GM23338 (cell line): ENCODE results near the gene IDE. TPM values are rescaled to one million over a fixed set of nuclear protein-coding genes. Genes with fewer than 3 reads are reported as not detected.

ENCODE experiments used
- ATAC-seq: fragments of 200-7000 bp; cut with Tn5 transposase; 3 replicates; pipeline ENCODE4 v1.9.1; 2020
- DNase-seq: peaks from one replicate; pipeline ENCODE4 v3.0.0-alpha.2; 2015; ENCODE audit warnings: low spot score
- H2AFZ ChIP-seq: fragments of 200-600 bp; sonication (generic); 2 replicates; pipeline ENCODE4 v1.8.0; 2016; ENCODE audit warnings: antibody characterized with exemption, mild to moderate bottlenecking, moderate library complexity
- H3F3A ChIP-seq: fragments of 200-600 bp; sonication (generic); replicated peaks from 2 replicates; pipeline ENCODE4 v1.8.0; 2017; ENCODE audit warnings: antibody characterized with exemption, mixed run types, low read depth
- H3K27ac ChIP-seq: fragments of 200-600 bp; sonication (generic); 2 replicates; pipeline ENCODE4 v1.6.1; 2016; ENCODE audit warnings: low read depth
- H3K27me3 ChIP-seq: fragments of 200-600 bp; sonication (generic); 2 replicates; pipeline ENCODE4 v1.8.0; 2016; ENCODE audit warnings: mild to moderate bottlenecking, mixed run types, moderate library complexity; ENCODE audit not compliant: insufficient read depth
- H3K36me3 ChIP-seq: fragments of 200-600 bp; sonication (generic); 2 replicates; pipeline ENCODE4 v1.8.0; 2016; ENCODE audit warnings: mild to moderate bottlenecking; ENCODE audit not compliant: insufficient read depth
- H3K4me1 ChIP-seq: fragments of 200-600 bp; sonication (generic); 2 replicates; pipeline ENCODE4 v1.8.0; 2016; ENCODE audit warnings: mild to moderate bottlenecking, moderate library complexity; ENCODE audit not compliant: insufficient read depth
- H3K4me2 ChIP-seq: fragments of 200-600 bp; sonication (generic); 2 replicates; pipeline ENCODE4 v1.7.1; 2017; ENCODE audit warnings: mixed run types
- H3K4me3 ChIP-seq: fragments of 200-600 bp; sonication (generic); 2 replicates; pipeline ENCODE4 v1.6.1; 2016; ENCODE audit warnings: mixed run types
- H3K79me2 ChIP-seq: fragments of 200-600 bp; sonication (generic); replicated peaks from 2 replicates; pipeline ENCODE4 v1.8.0; 2017; ENCODE audit warnings: mild to moderate bottlenecking; ENCODE audit not compliant: insufficient read depth
- H3K9me2 ChIP-seq: fragments of 200-600 bp; sonication (generic); 2 replicates; pipeline ENCODE4 v1.8.0; 2017; ENCODE audit not compliant: insufficient read depth
- H4K20me1 ChIP-seq: fragments of 200-600 bp; sonication (generic); replicated peaks from 2 replicates; pipeline ENCODE4 v1.8.0; 2017; ENCODE audit warnings: mild to moderate bottlenecking; ENCODE audit not compliant: insufficient read depth
- H3K27ac Mint-ChIP-seq: 2 replicates; pipeline ENCODE4 v1.8.0; 2020; ENCODE audit warnings: inconsistent platforms, mild to moderate bottlenecking, moderate library complexity, mixed read lengths
- H3K27me3 Mint-ChIP-seq: 3 replicates; pipeline ENCODE4 v1.8.0; 2022; ENCODE audit warnings: low read depth, mild to moderate bottlenecking, moderate library complexity, mixed read lengths, inconsistent platforms; ENCODE audit not compliant: insufficient read depth, poor library complexity
- H3K36me3 Mint-ChIP-seq: 3 replicates; pipeline ENCODE4 v1.8.0; 2021; ENCODE audit warnings: low read depth, mild to moderate bottlenecking, inconsistent platforms, moderate library complexity, mixed read lengths
- H3K4me1 Mint-ChIP-seq: 3 replicates; pipeline ENCODE4 v1.8.0; 2020; ENCODE audit warnings: mild to moderate bottlenecking, inconsistent platforms, mixed read lengths
- H3K4me3 Mint-ChIP-seq: 3 replicates; pipeline ENCODE4 v1.8.0; 2021; ENCODE audit warnings: moderate library complexity, mild to moderate bottlenecking, inconsistent platforms, mixed read lengths
- H3K9me3 Mint-ChIP-seq: 3 replicates; pipeline ENCODE4 v1.8.0; 2020; ENCODE audit warnings: moderate library complexity, mild to moderate bottlenecking, inconsistent platforms, mixed read lengths
- CREB1 ChIP-seq: fragments of 250-450 bp; sonication (Bioruptor Pico); IDR thresholded peaks from 2 replicates; pipeline ENCODE4 v1.5.0; 2020; ENCODE audit warnings: low read depth, mild to moderate bottlenecking, moderate library complexity
- CTCF ChIP-seq, 2 experiments: fragments of 200-600 bp in 1 of 2; sonication (generic) in 1 of 2; conservative IDR thresholded peaks; 2 replicates each; pipeline versions ENCODE4 v1.5.1 to v1.6.1; 2016 to 2017; ENCODE audit warnings: antibody characterized with exemption in 2 of 2, low read depth in 2 of 2, mild to moderate bottlenecking in 2 of 2, moderate library complexity in 1 of 2
- NANOG ChIP-seq: IDR thresholded peaks from 2 replicates; pipeline ENCODE4 v1.6.1; 2016; ENCODE audit warnings: antibody characterized with exemption, borderline replicate concordance
- POLR2AphosphoS5 ChIP-seq: IDR thresholded peaks from 2 replicates; pipeline ENCODE4 v1.6.1; 2016; ENCODE audit warnings: antibody characterized with exemption, low read depth
- STAT1 ChIP-seq: IDR thresholded peaks from one replicate; pipeline ENCODE4 v1.6.1; 2016; ENCODE audit warnings: antibody characterized with exemption; ENCODE audit not compliant: unreplicated experiment
- long read RNA-seq: library from polyadenylated mRNA; unstranded; transcript quantifications from one replicate; pipeline ENCODE4 v2.0.0, GENCODE V29; 2020; ENCODE audit not compliant: unreplicated experiment
- polyA plus RNA-seq: library from polyadenylated mRNA; unstranded; fragments of >200 nt; fragmentation: Nextera tagmentation; extraction: Ambion mirVana; gene quantifications from 2 replicates; pipeline ENCODE4 v1.2.1, GENCODE V29; 2016
- total RNA-seq: library from RNA; depleted of rRNA; stranded (reverse); fragments of >200 nt; shearing (Covaris generic); gene quantifications from 2 replicates; pipeline ENCODE4 v1.2.3, GENCODE V29; 2014; rRNA removed
- TF ChIP-seq, protein P1 (sequence below): IDR thresholded peaks from one replicate; pipeline ENCODE4 v1.6.1; 2018; ENCODE audit warnings: antibody characterized with exemption; ENCODE audit not compliant: unreplicated experiment
- TF ChIP-seq, protein P2 (sequence below): IDR thresholded peaks from 2 replicates; pipeline ENCODE4 v1.6.1; 2016; ENCODE audit warnings: antibody characterized with exemption

The IDE gene
- 35.5 and 36.3 TPM in 2 replicates for total RNA-seq
- polyA plus RNA-seq: 12.3 and 12.9 TPM in 2 replicates
- long read RNA-seq, partial matches to known transcripts: 7 of 8 reads
- long read RNA-seq, other reads (novel, unspliced or antisense): 1 of 8 reads

DNA sequence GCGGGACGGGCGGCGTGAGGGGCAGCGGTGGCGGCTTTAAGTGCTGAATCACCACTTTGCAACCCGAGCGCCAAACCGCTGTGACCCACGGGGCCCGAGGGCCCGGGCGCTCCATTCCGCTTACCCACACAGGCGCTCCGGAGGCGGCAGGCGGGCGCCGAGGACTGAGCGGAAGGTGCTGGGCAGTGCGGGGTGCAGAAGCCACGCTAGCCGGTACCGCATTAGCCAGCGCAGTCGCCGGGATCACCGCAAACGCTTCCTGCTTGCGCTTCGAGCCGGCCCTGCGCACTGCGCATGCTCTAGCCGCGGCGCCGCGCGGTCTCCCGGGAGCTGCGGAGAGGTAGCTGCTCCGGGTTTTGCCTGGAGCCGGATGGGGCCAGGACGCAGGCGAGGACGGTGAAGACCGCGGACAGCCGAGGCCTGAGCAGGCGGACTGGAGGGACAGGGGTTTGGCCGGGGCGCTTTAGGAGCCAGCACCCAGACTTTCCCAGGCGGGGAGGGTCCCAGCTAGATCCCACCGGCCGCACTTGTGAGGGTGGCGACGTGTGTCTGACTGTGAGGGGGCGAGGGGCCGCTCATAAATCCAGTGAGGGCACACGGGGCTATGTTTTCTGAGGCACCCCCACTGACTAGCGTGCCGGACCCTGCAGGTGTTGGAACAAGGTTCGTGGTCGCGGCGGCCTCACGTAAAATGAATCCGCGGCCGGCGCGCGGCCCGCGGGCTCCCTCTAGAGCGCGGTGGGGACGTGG, at the start of gene IDE:
TSS of gene IDE (minus strand) at position 296 of the 750 bp plus-strand sequence. CDS start at position 222, 74 bp downstream.
- Mint-ChIP-seq H3K27me3 (peaks cover 4% of the 10 kb centered on the region), H3K4me3 (peak within 1 kb of the TSS; percentile 71), H3K27ac (peak within 1 kb of the TSS; percentile 77), H3K9me3 (no peaks in the 10 kb centered on the region), H3K36me3 (peaks cover 6% of the 10 kb centered on the region; the same call in 1 of the 3 replicates), H3K4me1 (peaks cover 25% of the 10 kb centered on the region)
- Histone ChIP-seq H3F3A (peaks cover 7% of the 10 kb centered on the region; the same call in 1 of the 2 replicates), H2AFZ (peak within 1 kb of the TSS; percentile 87), H3K4me3 (peak within 1 kb of the TSS; percentile 94), H3K36me3 (no peaks in the 10 kb centered on the region), H3K27me3 (peaks cover 9% of the 10 kb centered on the region), H3K4me1 (peaks cover 27% of the 10 kb centered on the region), H3K9me2 (no peaks in the 10 kb centered on the region), H4K20me1 (peaks cover 21% of the 10 kb centered on the region), H3K27ac (peak within 1 kb of the TSS; percentile 88), H3K79me2 (peaks cover 42% of the 10 kb centered on the region), H3K4me2 (peak within 1 kb of the TSS; percentile 75)
- ATAC-seq: peak; percentile 87
- TF ChIP-seq STAT1: no peak
- TF ChIP-seq CTCF (conservative IDR thresholded peaks at IDR 0.05; ENCODE audit: low read depth in 2 of 2): peak; percentile 41 to 75
- TF ChIP-seq POLR2AphosphoS5: peak; percentile 86
- TF ChIP-seq, protein P1, sequence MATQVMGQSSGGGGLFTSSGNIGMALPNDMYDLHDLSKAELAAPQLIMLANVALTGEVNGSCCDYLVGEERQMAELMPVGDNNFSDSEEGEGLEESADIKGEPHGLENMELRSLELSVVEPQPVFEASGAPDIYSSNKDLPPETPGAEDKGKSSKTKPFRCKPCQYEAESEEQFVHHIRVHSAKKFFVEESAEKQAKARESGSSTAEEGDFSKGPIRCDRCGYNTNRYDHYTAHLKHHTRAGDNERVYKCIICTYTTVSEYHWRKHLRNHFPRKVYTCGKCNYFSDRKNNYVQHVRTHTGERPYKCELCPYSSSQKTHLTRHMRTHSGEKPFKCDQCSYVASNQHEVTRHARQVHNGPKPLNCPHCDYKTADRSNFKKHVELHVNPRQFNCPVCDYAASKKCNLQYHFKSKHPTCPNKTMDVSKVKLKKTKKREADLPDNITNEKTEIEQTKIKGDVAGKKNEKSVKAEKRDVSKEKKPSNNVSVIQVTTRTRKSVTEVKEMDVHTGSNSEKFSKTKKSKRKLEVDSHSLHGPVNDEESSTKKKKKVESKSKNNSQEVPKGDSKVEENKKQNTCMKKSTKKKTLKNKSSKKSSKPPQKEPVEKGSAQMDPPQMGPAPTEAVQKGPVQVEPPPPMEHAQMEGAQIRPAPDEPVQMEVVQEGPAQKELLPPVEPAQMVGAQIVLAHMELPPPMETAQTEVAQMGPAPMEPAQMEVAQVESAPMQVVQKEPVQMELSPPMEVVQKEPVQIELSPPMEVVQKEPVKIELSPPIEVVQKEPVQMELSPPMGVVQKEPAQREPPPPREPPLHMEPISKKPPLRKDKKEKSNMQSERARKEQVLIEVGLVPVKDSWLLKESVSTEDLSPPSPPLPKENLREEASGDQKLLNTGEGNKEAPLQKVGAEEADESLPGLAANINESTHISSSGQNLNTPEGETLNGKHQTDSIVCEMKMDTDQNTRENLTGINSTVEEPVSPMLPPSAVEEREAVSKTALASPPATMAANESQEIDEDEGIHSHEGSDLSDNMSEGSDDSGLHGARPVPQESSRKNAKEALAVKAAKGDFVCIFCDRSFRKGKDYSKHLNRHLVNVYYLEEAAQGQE: no peak
- TF ChIP-seq, protein P2, sequence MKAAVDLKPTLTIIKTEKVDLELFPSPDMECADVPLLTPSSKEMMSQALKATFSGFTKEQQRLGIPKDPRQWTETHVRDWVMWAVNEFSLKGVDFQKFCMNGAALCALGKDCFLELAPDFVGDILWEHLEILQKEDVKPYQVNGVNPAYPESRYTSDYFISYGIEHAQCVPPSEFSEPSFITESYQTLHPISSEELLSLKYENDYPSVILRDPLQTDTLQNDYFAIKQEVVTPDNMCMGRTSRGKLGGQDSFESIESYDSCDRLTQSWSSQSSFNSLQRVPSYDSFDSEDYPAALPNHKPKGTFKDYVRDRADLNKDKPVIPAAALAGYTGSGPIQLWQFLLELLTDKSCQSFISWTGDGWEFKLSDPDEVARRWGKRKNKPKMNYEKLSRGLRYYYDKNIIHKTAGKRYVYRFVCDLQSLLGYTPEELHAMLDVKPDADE: peak; percentile 23; the same call in 1 of the 2 replicates
- 0 out of 2 replicates have a peak, but pooled peaks have one; percentile 32 for TF ChIP-seq CREB1 (CRISPR knock-in tag)
- TF ChIP-seq NANOG: no peak
- DNase-seq: peak; percentile 94
